GM10248 (cell line): ENCODE data around the gene KIF5A.

Source experiments
- CTCF ChIA-PET: fragments of 300-600 bp; sonication (Branson Sonifier 250); formaldehyde crosslinking; extraction: SDS; loops from one replicate; lab custom pipeline; 2021; ENCODE audit warnings: antibody characterized with exemption; lab: Yijun Ruan, JAX
- POLR2A ChIA-PET: fragments of 350-650 bp; sonication (Branson Sonifier 250); formaldehyde crosslinking; extraction: SDS; loops from one replicate; lab custom pipeline; 2020; ENCODE audit warnings: antibody characterized with exemption; lab: Yijun Ruan, JAX
- DNase-seq: peaks from one replicate; pipeline ENCODE4 v3.0.0; 2012; ENCODE audit errors: extremely low spot score
- TF ChIP-seq, protein P1 (sequence below): IDR thresholded peaks from 2 replicates; pipeline ENCODE4 v1.5.1; 2012; ENCODE audit warnings: mild to moderate bottlenecking, low read depth; ENCODE audit errors: extremely low read depth, missing control alignments, control extremely low read depth

KIF5A gene

DNA sequence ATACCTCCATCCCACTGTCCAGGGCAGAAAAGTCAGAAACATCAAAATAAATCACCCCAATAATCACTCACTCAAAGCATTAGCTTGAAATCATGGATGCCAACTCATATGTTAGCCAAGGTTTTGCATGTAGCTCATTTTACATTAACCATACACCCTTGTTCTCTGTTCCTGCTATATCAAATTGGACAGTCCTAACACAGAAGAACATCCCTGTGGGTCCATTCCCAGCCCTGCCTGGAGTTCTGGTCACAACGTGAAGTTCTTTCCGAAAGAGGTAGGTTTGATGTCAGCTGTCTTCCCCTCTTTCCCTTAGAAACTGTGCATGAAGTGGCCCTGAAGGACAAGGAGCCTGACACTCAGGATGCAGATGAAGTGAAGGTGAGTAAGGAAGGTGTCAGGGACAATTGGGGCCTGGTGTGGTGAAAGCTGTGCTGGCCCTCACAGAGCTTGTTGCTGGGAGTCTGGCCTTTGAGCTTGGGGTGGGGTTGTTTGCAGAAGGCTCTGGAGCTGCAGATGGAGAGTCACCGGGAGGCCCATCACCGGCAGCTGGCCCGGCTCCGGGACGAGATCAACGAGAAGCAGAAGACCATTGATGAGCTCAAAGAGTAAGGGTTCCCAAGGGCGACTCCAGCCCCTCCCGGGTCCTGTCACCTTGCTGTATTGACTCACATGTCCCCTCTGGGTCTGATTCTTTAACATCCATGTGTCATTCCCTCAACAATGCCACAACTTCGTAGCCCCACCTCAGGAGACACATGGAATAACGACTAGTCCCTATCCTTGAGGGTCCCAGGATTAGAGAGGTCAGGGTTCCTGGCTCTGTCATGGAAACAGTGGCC, 26.1 kb downstream of the KIF5A start:
- POLR2A ChIA-PET, result interaction anchor here (0.6 kb wide), 1 partner anchor 326 kb away, joined by 7 read pairs; no protein-coding TSS in a partner anchor
- TF ChIP-seq, protein P1, sequence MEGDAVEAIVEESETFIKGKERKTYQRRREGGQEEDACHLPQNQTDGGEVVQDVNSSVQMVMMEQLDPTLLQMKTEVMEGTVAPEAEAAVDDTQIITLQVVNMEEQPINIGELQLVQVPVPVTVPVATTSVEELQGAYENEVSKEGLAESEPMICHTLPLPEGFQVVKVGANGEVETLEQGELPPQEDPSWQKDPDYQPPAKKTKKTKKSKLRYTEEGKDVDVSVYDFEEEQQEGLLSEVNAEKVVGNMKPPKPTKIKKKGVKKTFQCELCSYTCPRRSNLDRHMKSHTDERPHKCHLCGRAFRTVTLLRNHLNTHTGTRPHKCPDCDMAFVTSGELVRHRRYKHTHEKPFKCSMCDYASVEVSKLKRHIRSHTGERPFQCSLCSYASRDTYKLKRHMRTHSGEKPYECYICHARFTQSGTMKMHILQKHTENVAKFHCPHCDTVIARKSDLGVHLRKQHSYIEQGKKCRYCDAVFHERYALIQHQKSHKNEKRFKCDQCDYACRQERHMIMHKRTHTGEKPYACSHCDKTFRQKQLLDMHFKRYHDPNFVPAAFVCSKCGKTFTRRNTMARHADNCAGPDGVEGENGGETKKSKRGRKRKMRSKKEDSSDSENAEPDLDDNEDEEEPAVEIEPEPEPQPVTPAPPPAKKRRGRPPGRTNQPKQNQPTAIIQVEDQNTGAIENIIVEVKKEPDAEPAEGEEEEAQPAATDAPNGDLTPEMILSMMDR, result no peak
- CTCF ChIA-PET, result interaction anchor here (0.6 to 12.9 kb wide), 10 partner anchors 7 to 117 kb away, joined by 3 to 134 read pairs (median 4); partner anchors contain the start of genes B4GALNT1 and GLI1
- DNase-seq, result no peak

DNA sequence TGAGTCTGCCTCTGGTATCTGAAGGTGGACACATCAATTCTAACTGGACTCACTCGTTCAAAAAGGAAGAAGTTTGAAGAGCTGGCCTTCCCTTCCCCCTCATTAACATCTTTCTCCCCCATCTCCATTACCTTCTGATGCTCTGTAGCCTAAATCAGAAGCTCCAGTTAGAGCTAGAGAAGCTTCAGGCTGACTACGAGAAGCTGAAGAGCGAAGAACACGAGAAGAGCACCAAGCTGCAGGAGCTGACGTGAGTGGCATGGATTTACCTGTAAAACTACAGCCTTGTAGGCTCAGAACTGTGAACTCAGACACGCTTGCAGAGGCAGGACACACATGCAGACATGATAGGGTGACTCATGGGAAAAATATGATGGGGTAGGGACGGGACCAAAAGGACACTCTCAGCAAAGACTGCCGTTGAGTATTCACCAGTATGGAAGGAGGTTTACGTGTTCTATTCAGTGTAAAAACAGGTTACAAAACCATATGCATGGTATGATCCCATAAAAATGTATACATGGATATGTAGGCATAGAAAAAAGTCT, 26.8 kb downstream of the KIF5A start:
- TF ChIP-seq, protein P1, result no peak

DNA sequence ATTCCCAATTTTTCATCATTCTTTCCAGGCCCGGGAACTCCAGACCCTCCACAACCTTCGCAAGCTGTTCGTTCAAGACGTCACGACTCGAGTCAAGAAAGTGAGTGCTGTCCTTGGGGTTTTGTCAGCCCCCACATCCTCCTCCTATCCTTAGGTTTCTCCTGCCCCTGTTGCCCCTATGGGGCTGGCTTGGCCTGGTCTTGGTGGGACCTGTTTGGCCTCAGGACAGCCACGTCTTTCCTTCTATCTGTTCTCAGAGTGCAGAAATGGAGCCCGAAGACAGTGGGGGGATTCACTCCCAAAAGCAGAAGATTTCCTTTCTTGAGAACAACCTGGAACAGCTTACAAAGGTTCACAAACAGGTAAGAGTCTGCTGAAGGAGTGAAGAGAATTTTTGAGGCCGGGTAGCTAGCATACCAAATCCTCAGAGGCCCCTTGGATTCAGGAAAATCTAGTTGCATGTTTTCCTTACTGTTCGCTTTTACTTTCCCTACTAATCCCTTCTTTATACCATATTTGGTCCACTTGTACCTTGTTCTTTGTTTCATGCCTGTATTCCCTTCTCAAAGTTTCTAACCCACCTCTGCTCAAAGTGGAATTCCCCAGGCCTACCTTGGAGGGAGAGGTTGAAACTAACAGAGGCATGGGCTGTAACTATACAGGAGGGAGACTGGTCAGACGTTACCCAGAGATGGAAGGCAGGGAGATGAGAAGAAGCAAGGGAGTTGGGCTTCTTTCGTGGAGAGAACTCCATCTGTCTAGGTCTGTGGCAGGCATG, 28.3 kb downstream of the KIF5A start:
- TF ChIP-seq, protein P1, result no peak

More for the DNA sequence above, 26.8 kb downstream of the KIF5A start:
- DNase-seq, result no peak
- ChIA-PET CTCF (interaction anchor here (0.7 to 2.3 kb wide), 6 partner anchors 30 to 118 kb away, joined by 3 to 6 read pairs (median 3); partner anchors contain the start of gene B4GALNT1), POLR2A (no interaction called here)

DNA sequence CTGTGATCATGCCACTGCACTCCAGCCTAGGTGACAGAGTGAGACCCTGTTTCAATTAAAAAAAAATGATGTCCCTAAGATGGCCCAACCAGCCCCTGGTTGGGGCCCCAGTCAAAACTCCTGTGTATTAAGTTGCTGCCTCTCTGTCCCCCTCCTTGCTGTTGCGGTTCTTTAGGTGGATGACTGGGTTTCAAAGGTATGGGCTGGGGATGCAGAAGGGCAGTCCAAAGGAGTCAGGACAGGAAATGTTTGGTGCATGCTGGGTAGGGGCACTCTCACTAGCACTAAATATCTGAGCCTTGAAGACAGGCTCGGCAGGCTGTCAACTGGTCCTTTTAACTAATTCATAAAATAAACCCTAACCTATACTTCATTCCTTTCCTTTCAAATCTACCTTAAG, 29.2 kb downstream of the KIF5A start:
- CTCF ChIA-PET, result interaction anchor here (1.1 to 7.2 kb wide), 3 partner anchors 10 to 43 kb away, joined by 3 to 155 read pairs (median 3); no protein-coding TSS in a partner anchor
- TF ChIP-seq, protein P1, result no peak
- no peak for DNase-seq
- POLR2A ChIA-PET, result no interaction called here

More for the DNA sequence above, 28.3 kb downstream of the KIF5A start:
- no peak for DNase-seq
- ChIA-PET POLR2A (no interaction called here), CTCF (no interaction called here)

DNA sequence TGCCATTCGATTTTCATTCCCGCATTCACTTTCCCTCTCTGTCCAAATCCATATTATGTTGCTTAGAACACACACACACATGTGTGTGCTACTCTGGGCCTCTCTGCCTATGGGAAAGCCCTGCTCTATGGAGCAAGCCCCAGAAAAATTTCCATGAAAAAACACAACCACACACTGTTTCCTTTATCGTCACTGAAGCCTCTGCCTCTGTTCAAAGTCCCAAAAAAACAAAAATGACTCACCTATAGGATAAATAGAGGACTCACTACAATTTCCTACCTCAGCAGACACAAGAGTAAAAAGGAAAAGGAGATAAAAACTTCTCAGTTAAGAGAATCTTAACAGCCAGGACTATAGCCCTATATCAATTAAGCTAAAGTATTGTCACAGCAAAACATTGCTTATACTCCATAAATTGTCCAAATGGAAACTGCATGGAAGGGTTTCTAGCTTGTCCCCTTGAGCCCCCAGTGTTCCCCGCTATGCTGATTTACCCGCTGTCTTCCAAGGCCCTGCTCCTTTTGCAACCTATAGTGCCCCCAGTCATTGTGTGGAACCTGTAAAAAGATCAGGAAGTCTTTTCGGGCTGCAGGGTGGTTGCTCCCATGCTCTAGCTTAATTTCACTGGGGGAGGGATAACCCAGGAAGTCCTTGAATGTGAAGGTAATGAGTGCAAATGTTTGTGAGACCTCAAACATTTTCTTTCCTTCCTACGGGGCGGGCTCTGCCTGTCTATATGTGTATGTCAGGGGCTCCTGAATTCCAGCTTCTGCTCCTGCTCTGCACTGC, 30.0 kb downstream of the KIF5A start:
- POLR2A ChIA-PET, result interaction anchor here (1.0 kb wide), 1 partner anchor 26 kb away, joined by 3 read pairs; no protein-coding TSS in a partner anchor
- no peak for DNase-seq
- TF ChIP-seq, protein P1, result no peak
- CTCF ChIA-PET, result interaction anchor here (1.1 to 7.5 kb wide), 8 partner anchors 9 to 52 kb away, joined by 3 to 155 read pairs (median 67); partner anchors contain the start of genes ARHGEF25, B4GALNT1, DTX3 and PIP4K2C
